Karpas-422 (cell line): Measurements from ENCODE around the gene TAGLN. TPM values are rescaled to one million over a fixed set of nuclear protein-coding genes. Genes with fewer than 3 reads are reported as not detected.

ENCODE experiments used
- DNase-seq: peaks from one replicate; pipeline ENCODE4 v3.0.0-alpha.2; 2015
- H2AFZ ChIP-seq: fragments of 200-600 bp; sonication (generic); 2 replicates; pipeline ENCODE4 v1.6.1; 2014; ENCODE audit warnings: antibody characterized with exemption, low read length, mixed read lengths
- H3K27ac ChIP-seq: fragments of 200-600 bp; sonication (generic); 2 replicates; pipeline ENCODE4 v1.5.1; 2014; ENCODE audit warnings: mild to moderate bottlenecking, low read length, moderate library complexity
- H3K27me3 ChIP-seq: fragments of 200-600 bp; sonication (generic); 2 replicates; pipeline ENCODE4 v1.6.1; 2014; ENCODE audit warnings: low read length, mixed read lengths
- H3K36me3 ChIP-seq: fragments of 200-600 bp; sonication (generic); 2 replicates; pipeline ENCODE4 v1.6.1; 2014; ENCODE audit warnings: low read length, mixed read lengths; ENCODE audit not compliant: insufficient read depth
- H3K4me1 ChIP-seq: fragments of 200-600 bp; sonication (generic); 2 replicates; pipeline ENCODE4 v1.6.1; 2014; ENCODE audit warnings: mild to moderate bottlenecking, low read length, mixed read lengths
- H3K4me2 ChIP-seq: fragments of 200-600 bp; sonication (generic); 2 replicates; pipeline ENCODE4 v1.6.1; 2014; ENCODE audit warnings: low read length, low read depth, mild to moderate bottlenecking; ENCODE audit not compliant: poor library complexity, severe bottlenecking
- H3K4me3 ChIP-seq: fragments of 200-600 bp; sonication (generic); 2 replicates; pipeline ENCODE4 v1.5.1; 2014; ENCODE audit warnings: mild to moderate bottlenecking, antibody characterized with exemption, low read length, mixed read lengths
- H3K79me2 ChIP-seq: fragments of 200-600 bp; sonication (generic); 2 replicates; pipeline ENCODE4 v1.6.1; 2014; ENCODE audit warnings: mild to moderate bottlenecking, low read length, mixed read lengths
- H3K9ac ChIP-seq: fragments of 200-600 bp; sonication (generic); 2 replicates; pipeline ENCODE4 v1.6.0; 2014; ENCODE audit warnings: low read length
- H3K9me2 ChIP-seq: fragments of 200-600 bp; sonication (generic), shearing (Covaris generic); replicated peaks from 2 replicates; pipeline ENCODE4 v1.6.0; 2014; ENCODE audit warnings: mild to moderate bottlenecking, low read length, moderate library complexity; ENCODE audit not compliant: insufficient read depth
- H3K9me3 ChIP-seq: fragments of 300-700, 200-600 bp; sonication (generic); 2 replicates; pipeline ENCODE4 v1.6.1; 2014; ENCODE audit warnings: low read length, mixed read lengths
- H4K20me1 ChIP-seq: fragments of 200-600 bp; sonication (generic); 2 replicates; pipeline ENCODE4 v1.6.1; 2014; ENCODE audit warnings: mild to moderate bottlenecking, antibody characterized with exemption, low read length, low read depth; ENCODE audit not compliant: insufficient read depth
- total RNA-seq: library from RNA; depleted of rRNA; stranded (reverse); fragments of >200 nt; shearing (Covaris generic); gene quantifications from 2 replicates; pipeline ENCODE4 v1.2.3, GENCODE V29; 2014; ENCODE audit warnings: low replicate concordance

Gene TAGLN
- total RNA-seq, 1 experiment from 2014 or later = 3.3 TPM

DNA sequence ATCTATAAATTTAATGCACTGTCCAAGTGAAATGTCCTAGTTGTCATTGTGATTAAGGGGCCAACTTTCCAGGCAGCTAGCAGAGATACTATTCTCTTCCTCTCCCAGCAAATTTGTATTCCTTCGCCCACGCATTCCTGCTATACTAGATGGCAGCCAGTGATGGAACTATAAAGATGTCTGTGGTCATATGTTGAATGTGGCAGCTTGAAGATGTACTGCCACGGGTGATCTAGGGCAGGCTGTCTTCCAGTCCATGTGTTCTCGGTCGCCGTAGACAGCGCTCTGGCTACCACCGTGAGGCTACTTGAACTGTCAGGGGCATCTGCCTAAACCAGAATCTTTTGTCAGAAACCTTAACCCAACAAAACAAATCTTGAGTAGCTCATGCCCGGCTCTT lies 29.0 kb upstream of the TAGLN start:
- no peak for DNase-seq

DNA sequence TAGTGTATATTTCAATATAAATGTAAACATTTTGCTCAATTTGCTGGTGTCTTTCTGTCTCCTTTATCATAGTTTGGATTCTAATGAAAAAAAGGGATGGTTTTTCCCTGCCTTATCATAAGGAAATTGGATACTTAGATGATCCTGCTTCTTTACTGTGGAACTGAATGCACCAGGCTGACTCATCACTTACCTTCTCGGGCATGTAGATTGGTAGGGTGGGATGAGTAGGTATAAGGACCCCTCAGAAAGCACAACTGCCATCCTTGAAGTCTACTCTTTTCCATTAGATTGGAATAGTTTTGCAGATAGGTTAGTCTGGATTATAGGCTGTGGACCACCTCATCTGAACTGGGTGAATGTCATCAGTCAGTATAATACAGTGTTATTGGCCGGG lies 28.2 kb upstream of the TAGLN start:
- Histone ChIP-seq H3K9me2 (no peaks in the 10 kb centered on the region), H3K4me2 (no peak overlapping the region), H3K9ac (no peak overlapping the region), H3K9me3 (no peaks in the 10 kb centered on the region), H3K36me3 (0 out of 2 replicates have a peak, but pooled peaks cover 3% of the 10 kb centered on the region), H3K27ac (no peak overlapping the region), H3K27me3 (no peaks in the 10 kb centered on the region), H3K79me2 (no peaks in the 10 kb centered on the region), H3K4me3 (no peak overlapping the region), H4K20me1 (no peaks in the 10 kb centered on the region), H2AFZ (no peak overlapping the region), H3K4me1 (no peaks in the 10 kb centered on the region)
- no peak for DNase-seq

More for the DNA sequence above, 29.0 kb upstream of the TAGLN start:
- Histone ChIP-seq H3K36me3 (0 out of 2 replicates have a peak, but pooled peaks cover 3% of the 10 kb centered on the region), H3K4me3 (no peak overlapping the region), H3K9me3 (no peaks in the 10 kb centered on the region), H3K27me3 (no peaks in the 10 kb centered on the region), H3K4me1 (no peaks in the 10 kb centered on the region), H3K9ac (no peak overlapping the region), H3K79me2 (no peaks in the 10 kb centered on the region), H3K27ac (no peak overlapping the region), H3K4me2 (no peak overlapping the region), H2AFZ (no peak overlapping the region), H4K20me1 (no peaks in the 10 kb centered on the region), H3K9me2 (no peaks in the 10 kb centered on the region)

DNA sequence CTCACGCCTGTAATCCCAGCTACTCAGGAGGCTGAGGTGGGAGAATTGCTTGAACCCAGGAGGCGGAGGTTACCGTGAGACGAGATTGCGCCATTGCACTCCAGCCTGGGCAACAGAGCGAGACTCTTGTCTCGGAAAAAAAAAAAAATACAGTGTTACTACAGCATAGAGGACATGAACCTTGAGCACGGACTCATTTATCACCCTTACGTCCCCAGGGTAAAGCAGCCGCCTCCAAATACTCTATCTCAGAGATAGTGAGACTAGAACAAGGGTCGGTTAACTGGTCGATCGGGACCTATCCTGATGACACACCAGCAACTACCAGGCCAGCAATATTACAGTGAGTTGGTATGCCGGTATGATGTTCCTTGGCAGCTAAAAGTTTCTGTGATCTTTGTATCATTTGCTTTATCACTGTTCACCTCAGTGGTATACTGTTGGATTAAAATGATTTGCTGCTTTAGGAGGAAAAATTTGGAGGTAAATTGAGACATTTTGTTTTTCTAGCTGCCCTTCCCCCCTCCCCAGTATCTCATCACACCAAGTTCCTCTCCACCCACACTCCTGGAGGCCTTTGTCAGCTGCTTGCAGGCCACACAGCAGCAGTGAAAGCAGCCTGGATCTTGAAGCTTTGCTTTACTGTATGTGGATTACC lies 27.6 kb upstream of the TAGLN start:
- H3K27me3 ChIP-seq = no peaks in the 10 kb centered on the region
- no peaks in the 10 kb centered on the region for H3K9me3 ChIP-seq
- no peaks in the 10 kb centered on the region for H3K79me2 ChIP-seq
- no peaks in the 10 kb centered on the region for H4K20me1 ChIP-seq
- H3K4me3 ChIP-seq = no peak overlapping the region
- 0 out of 2 replicates have a peak, but pooled peaks cover 3% of the 10 kb centered on the region for H3K36me3 ChIP-seq
- no peak overlapping the region for H2AFZ ChIP-seq
- no peak for DNase-seq
- no peaks in the 10 kb centered on the region for H3K9me2 ChIP-seq
- no peak overlapping the region for H3K4me2 ChIP-seq
- no peak overlapping the region for H3K27ac ChIP-seq
- H3K9ac ChIP-seq = no peak overlapping the region
- H3K4me1 ChIP-seq = no peaks in the 10 kb centered on the region

- no peaks in the 10 kb centered on the region for H3K27me3 ChIP-seq
- no peak overlapping the region for H3K9ac ChIP-seq
- peaks cover 1% of the 10 kb centered on the region for H3K4me1 ChIP-seq
- no peak overlapping the region for H3K4me2 ChIP-seq
- no peaks in the 10 kb centered on the region for H3K79me2 ChIP-seq
- no peaks in the 10 kb centered on the region for H4K20me1 ChIP-seq
- no peaks in the 10 kb centered on the region for H3K9me2 ChIP-seq
- 0 out of 2 replicates have a peak, but pooled peaks cover 3% of the 10 kb centered on the region for H3K36me3 ChIP-seq
- H3K4me3 ChIP-seq = no peak overlapping the region
- H3K9me3 ChIP-seq = no peaks in the 10 kb centered on the region
- no peak overlapping the region for H3K27ac ChIP-seq
- H2AFZ ChIP-seq = no peak overlapping the region
- no peak for DNase-seq
These were observed 26.3 kb upstream of the TAGLN start for GRCh38 chr11:117172724-117173421.

GRCh38 chr11:117175104-117175503 lies 24.1 kb upstream of the TAGLN start:
- Histone ChIP-seq H3K79me2 (0 out of 2 replicates have a peak, but pooled peaks cover 3% of the 10 kb centered on the region), H3K9me3 (no peaks in the 10 kb centered on the region), H2AFZ (no peak overlapping the region), H3K4me3 (no peak overlapping the region), H3K9ac (no peak overlapping the region), H3K9me2 (no peaks in the 10 kb centered on the region), H3K27me3 (no peaks in the 10 kb centered on the region), H4K20me1 (no peaks in the 10 kb centered on the region), H3K4me2 (no peak overlapping the region), H3K27ac (no peak overlapping the region), H3K4me1 (peaks cover 16% of the 10 kb centered on the region), H3K36me3 (0 out of 2 replicates have a peak, but pooled peaks cover 3% of the 10 kb centered on the region)
- no peak for DNase-seq

DNA sequence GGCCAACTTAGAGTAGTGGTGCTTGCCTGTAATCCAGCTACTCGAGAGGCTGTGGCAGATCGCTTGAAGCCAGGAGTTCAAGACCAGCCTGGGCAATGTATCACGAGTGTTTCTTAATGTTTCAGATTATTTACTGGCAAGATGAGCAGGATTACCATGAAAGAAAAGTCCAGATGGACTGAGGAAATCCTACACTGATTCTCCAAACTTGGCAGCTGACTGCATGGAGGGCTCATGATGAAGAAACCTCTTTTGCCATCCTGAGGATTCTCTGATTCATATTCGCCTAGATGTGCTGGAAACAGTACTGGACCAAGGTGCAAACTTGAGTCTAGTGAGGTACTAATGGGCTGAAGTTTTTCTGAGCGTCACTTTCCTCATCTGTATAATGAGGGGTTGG lies 23.4 kb upstream of the TAGLN start:
- H3K27ac ChIP-seq = no peak overlapping the region
- H3K4me1 ChIP-seq = peaks cover 19% of the 10 kb centered on the region
- 0 out of 2 replicates have a peak, but pooled peaks cover 3% of the 10 kb centered on the region for H3K79me2 ChIP-seq
- no peaks in the 10 kb centered on the region for H3K9me2 ChIP-seq
- no peak overlapping the region for H3K4me2 ChIP-seq
- no peaks in the 10 kb centered on the region for H4K20me1 ChIP-seq
- H3K36me3 ChIP-seq = no peaks in the 10 kb centered on the region
- no peak overlapping the region for H2AFZ ChIP-seq
- no peak overlapping the region for H3K4me3 ChIP-seq
- no peak overlapping the region for H3K9ac ChIP-seq
- H3K27me3 ChIP-seq = no peaks in the 10 kb centered on the region
- no peak for DNase-seq
- no peaks in the 10 kb centered on the region for H3K9me3 ChIP-seq

DNA sequence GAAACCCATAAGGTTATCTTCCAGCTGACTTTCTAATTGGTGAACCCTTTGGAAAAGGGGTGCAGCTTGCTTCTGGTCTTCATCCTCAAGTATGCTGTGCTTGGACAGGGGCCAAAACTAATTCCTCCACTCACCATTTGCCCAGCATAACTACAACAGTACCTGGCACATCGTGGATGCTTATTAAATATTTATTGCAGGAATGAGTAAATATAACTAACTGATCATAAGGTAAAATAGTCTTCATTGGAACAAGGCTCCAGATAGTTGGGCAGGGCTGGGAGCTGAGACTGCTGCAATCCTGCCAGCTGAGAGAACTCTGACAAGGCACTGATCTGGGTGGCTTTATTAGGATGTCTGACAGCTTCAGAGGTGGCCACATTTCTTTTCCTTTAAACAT lies 23.0 kb upstream of the TAGLN start:
- 0 out of 2 replicates have a peak, but pooled peaks cover 3% of the 10 kb centered on the region for H3K79me2 ChIP-seq
- H3K9me2 ChIP-seq = no peaks in the 10 kb centered on the region
- no peak overlapping the region for H3K4me2 ChIP-seq
- DNase-seq = no peak
- H3K36me3 ChIP-seq = no peaks in the 10 kb centered on the region
- no peak overlapping the region for H3K4me3 ChIP-seq
- no peaks in the 10 kb centered on the region for H3K27me3 ChIP-seq
- H3K9ac ChIP-seq = no peak overlapping the region
- no peak overlapping the region for H3K27ac ChIP-seq
- H4K20me1 ChIP-seq = no peaks in the 10 kb centered on the region
- H3K9me3 ChIP-seq = no peaks in the 10 kb centered on the region
- H2AFZ ChIP-seq = no peak overlapping the region
- H3K4me1 ChIP-seq = peaks cover 23% of the 10 kb centered on the region

DNA sequence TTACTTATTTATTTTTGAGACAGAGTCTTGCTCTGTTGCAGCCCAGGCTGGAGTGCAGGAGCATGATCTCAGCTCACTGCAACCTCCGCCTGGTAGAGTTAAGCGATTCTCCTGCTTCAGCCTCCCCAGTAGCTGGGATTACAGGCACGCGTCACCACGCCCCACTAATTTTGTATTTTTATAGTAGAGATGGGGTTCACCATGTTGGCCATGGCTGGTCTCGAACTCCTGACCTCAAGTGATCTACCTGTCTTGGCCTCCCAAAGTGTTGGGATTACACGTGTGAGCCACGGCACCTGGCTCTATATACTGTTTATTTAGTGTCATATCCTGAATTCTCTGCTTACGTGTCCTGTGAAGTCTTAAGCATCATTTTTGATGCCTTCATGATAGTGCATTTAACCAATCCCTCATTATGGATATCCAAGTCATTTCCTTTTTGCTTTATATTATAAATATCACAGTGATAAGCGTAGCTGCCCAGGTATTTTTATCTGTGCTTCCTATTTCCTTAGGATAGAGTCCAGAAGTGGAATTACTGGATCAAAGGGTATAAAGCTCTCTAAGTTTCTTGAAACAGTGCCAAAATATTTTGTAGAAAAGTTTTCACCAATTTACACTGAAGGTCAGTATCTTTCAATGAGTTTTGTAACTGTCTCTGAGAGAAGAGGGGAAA lies 21.5 kb upstream of the TAGLN start:
- no peaks in the 10 kb centered on the region for H3K27me3 ChIP-seq
- H3K4me1 ChIP-seq = peaks cover 23% of the 10 kb centered on the region
- H3K4me3 ChIP-seq = peak overlapping the region; percentile 78; the same call in 1 of the 2 replicates
- H3K9me3 ChIP-seq = no peaks in the 10 kb centered on the region
- H3K36me3 ChIP-seq = no peaks in the 10 kb centered on the region
- peak overlapping the region; percentile 57 for H3K4me2 ChIP-seq
- H3K79me2 ChIP-seq = 0 out of 2 replicates have a peak, but pooled peaks cover 3% of the 10 kb centered on the region
- H4K20me1 ChIP-seq = no peaks in the 10 kb centered on the region
- H3K9ac ChIP-seq = peak overlapping the region; percentile 55
- H3K9me2 ChIP-seq = no peaks in the 10 kb centered on the region
- no peak for DNase-seq
- no peak overlapping the region for H2AFZ ChIP-seq
- H3K27ac ChIP-seq = peak overlapping the region; percentile 31
